Keratinocyte (primary cell): Measurements from ENCODE around the gene SWT1. TPM values are rescaled to one million over a fixed set of nuclear protein-coding genes. Genes with fewer than 3 reads are reported as not detected.
A peak's percentile ranks its signal among the peaks of the same experiment; 100 is the strongest.

Experiments used
- DNase-seq: peaks from one replicate; pipeline ENCODE4 v3.0.0-alpha.2; 2011; ENCODE audit warnings: low read depth, missing footprints, low spot score
- FAIRE-seq: peaks from 2 replicates; lab custom pipeline; 2011; peaks lifted over from hg19 to GRCh38; lab: Jason Lieb, UNC
- H2AFZ ChIP-seq: 2 replicates; pipeline ENCODE4 v1.6.0; 2012; ENCODE audit warnings: low read length, control low read depth, inconsistent platforms; ENCODE audit not compliant: control insufficient read depth
- H3K27ac ChIP-seq: 2 replicates; pipeline ENCODE4 v1.5.1; 2011; ENCODE audit warnings: low read length; ENCODE audit not compliant: control insufficient read depth, insufficient read depth
- H3K27me3 ChIP-seq: 3 replicates; pipeline ENCODE4 v1.6.0; 2011; ENCODE audit warnings: low read length; ENCODE audit not compliant: control insufficient read depth, insufficient read depth; ENCODE audit errors: extremely low read depth
- H3K36me3 ChIP-seq, 2 experiments: 2 replicates in 1 of 2; 3 replicates in 1 of 2; pipeline ENCODE4 v1.5.1; 2011; ENCODE audit warnings: low read length in 2 of 2, mild to moderate bottlenecking in 1 of 2; ENCODE audit not compliant: control insufficient read depth in 2 of 2, insufficient read depth in 2 of 2; ENCODE audit errors: extremely low read depth in 1 of 2
- H3K4me1 ChIP-seq: 3 replicates; pipeline ENCODE4 v1.5.1; 2011; ENCODE audit warnings: low read length; ENCODE audit not compliant: control insufficient read depth, insufficient read depth; ENCODE audit errors: extremely low read depth
- H3K4me2 ChIP-seq: 3 replicates; pipeline ENCODE4 v1.6.0; 2011; ENCODE audit warnings: low read depth, low read length; ENCODE audit not compliant: control insufficient read depth, insufficient read depth; ENCODE audit errors: extremely low read depth
- H3K4me3 ChIP-seq, 3 experiments: fragments of 200-600 bp in 1 of 3; sonication (generic) in 1 of 3; 2 replicates in 2 of 3; 3 replicates in 1 of 3; pipeline ENCODE4 v1.5.1; 2011 to 2016; ENCODE audit warnings: low read length in 3 of 3, mild to moderate bottlenecking in 3 of 3, control low read depth in 2 of 3, inconsistent platforms in 1 of 3, low read depth in 1 of 3, mixed read lengths in 1 of 3, mixed run types in 1 of 3, moderate library complexity in 1 of 3; ENCODE audit not compliant: control insufficient read depth in 2 of 3, insufficient read depth in 2 of 3; ENCODE audit errors: extremely low read depth in 1 of 3
- H3K79me2 ChIP-seq: 2 replicates; pipeline ENCODE4 v1.6.0; 2012; ENCODE audit warnings: low read length; ENCODE audit not compliant: control insufficient read depth, insufficient read depth
- H3K9ac ChIP-seq: 3 replicates; pipeline ENCODE4 v1.6.0; 2011; ENCODE audit warnings: low read length; ENCODE audit not compliant: control insufficient read depth, insufficient read depth; ENCODE audit errors: extremely low read depth
- H3K9me1 ChIP-seq: 3 replicates; pipeline ENCODE4 v1.6.0; 2011; ENCODE audit warnings: low read length; ENCODE audit not compliant: control insufficient read depth, insufficient read depth; ENCODE audit errors: extremely low read depth
- H3K9me3 ChIP-seq: 2 replicates; pipeline ENCODE4 v1.5.1; 2012; ENCODE audit warnings: low read depth, low read length; ENCODE audit not compliant: control insufficient read depth
- H4K20me1 ChIP-seq: 3 replicates; pipeline ENCODE4 v1.6.0; 2011; ENCODE audit warnings: low read length; ENCODE audit not compliant: control insufficient read depth, insufficient read depth; ENCODE audit errors: extremely low read depth
- EZH2 ChIP-seq: IDR thresholded peaks from one replicate; pipeline ENCODE4 v1.6.1; 2012; ENCODE audit warnings: inconsistent platforms, mild to moderate bottlenecking, low read length, moderate library complexity
- dilution Hi-C: fragments of 300-500 bp; cut with MboI; formaldehyde crosslinking; loops from one replicate; pipeline ENCODE4 v1.7.0; 2020; ENCODE audit warnings: low sequenced_read_pairs; ENCODE audit not compliant: extremely low pct_ligation_motif_present
- polyA plus RNA-seq, 5 experiments: library from polyadenylated mRNA; depleted of rRNA in 3 of 5; stranded (reverse) in 3 of 5; stranded (forward) in 1 of 5; unstranded in 1 of 5; fragments of >200 nt; gene quantifications; 1 replicate in 1 of 5; 2 replicates in 3 of 5; 3 replicates in 1 of 5; pipeline versions ENCODE4 v1.2.1 to v1.2.3, GENCODE V29; 2011 to 2012; ENCODE audit warnings: missing spikeins in 2 of 5, low read depth in 1 of 5, low replicate concordance in 1 of 5
- TF ChIP-seq, protein P1 (sequence below), 3 experiments: IDR thresholded peaks in 1 of 3; conservative IDR thresholded peaks in 1 of 3; optimal IDR thresholded peaks in 1 of 3; 2 replicates in 2 of 3; 3 replicates in 1 of 3; pipeline versions ENCODE3 to v1.5.1; 2011; ENCODE audit warnings: low read length in 3 of 3, mild to moderate bottlenecking in 3 of 3, moderate library complexity in 2 of 3, control low read depth in 1 of 3, inconsistent platforms in 1 of 3; ENCODE audit not compliant: insufficient read depth in 2 of 3; ENCODE audit errors: extremely low read depth in 1 of 3

Gene SWT1
- polyA plus RNA-seq, 1 donor (not counting 4 experiments of a cell fraction or from before 2014, with no cell fraction given), result 2.9 TPM

GRCh38 chr1:185312361-185313138 lies 155.6 kb downstream of the SWT1 start:
- DNase-seq (no peak), FAIRE-seq (no peak)
- H3K4me3 ChIP-seq, result peak overlapping the region; percentile 17 to 85 (median 39)
- H3K27me3 ChIP-seq, result no peaks in the 10 kb centered on the region
- H3K4me1 ChIP-seq, result peaks cover 26% of the 10 kb centered on the region
- peak overlapping the region; percentile 2 for H3K27ac ChIP-seq
- no peak overlapping the region for H2AFZ ChIP-seq
- no peak overlapping the region for H3K9ac ChIP-seq
- H3K9me3 ChIP-seq, result no peaks in the 10 kb centered on the region
- peak overlapping the region; percentile 91 for H3K4me2 ChIP-seq
- peaks cover 78% of the 10 kb centered on the region for H3K79me2 ChIP-seq
- TF ChIP-seq EZH2, result no peak
- TF ChIP-seq, protein P1, sequence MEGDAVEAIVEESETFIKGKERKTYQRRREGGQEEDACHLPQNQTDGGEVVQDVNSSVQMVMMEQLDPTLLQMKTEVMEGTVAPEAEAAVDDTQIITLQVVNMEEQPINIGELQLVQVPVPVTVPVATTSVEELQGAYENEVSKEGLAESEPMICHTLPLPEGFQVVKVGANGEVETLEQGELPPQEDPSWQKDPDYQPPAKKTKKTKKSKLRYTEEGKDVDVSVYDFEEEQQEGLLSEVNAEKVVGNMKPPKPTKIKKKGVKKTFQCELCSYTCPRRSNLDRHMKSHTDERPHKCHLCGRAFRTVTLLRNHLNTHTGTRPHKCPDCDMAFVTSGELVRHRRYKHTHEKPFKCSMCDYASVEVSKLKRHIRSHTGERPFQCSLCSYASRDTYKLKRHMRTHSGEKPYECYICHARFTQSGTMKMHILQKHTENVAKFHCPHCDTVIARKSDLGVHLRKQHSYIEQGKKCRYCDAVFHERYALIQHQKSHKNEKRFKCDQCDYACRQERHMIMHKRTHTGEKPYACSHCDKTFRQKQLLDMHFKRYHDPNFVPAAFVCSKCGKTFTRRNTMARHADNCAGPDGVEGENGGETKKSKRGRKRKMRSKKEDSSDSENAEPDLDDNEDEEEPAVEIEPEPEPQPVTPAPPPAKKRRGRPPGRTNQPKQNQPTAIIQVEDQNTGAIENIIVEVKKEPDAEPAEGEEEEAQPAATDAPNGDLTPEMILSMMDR (optimal IDR thresholded peaks at IDR 0.05 in 1 of 3, IDR thresholded peaks at IDR 0.05 in 1 of 3, conservative IDR thresholded peaks at IDR 0.05 in 1 of 3; ENCODE audit: extremely low read depth in 1 of 3, insufficient read depth in 2 of 3, low read length in 3 of 3), result no peak
- peaks cover 4 to 8% of the 10 kb centered on the region in 2 experiments for H3K36me3 ChIP-seq
- H3K9me1 ChIP-seq, result no peaks in the 10 kb centered on the region
- dilution Hi-C loops, result no loop called here
- peaks cover 25% of the 10 kb centered on the region for H4K20me1 ChIP-seq

DNA sequence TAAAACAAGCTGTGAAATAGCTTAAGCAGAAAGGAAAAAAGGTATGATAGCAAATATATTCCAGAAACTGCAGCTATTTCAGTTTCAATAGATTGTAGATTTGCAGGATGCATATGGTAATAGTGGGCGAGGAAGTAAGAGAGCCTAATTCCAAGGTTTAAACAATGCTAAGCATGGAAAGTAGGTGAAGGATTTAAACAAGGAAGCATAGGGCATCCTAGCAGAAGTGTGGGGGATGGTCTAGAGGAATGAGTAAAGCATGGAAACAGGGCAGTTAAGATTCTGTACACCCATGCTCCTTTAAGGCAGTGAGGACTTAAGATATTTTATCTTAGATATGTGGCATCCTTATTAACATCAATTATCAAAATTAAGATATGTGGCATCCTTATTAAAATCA lies 157.4 kb downstream of the SWT1 start:
- H3K79me2 ChIP-seq, result peaks cover 75% of the 10 kb centered on the region
- peaks cover 4 to 6% of the 10 kb centered on the region in 2 experiments for H3K36me3 ChIP-seq
- H3K9ac ChIP-seq, result peak overlapping the region; percentile 97
- FAIRE-seq (peak; percentile 56), DNase-seq (no peak)
- peak overlapping the region; percentile 32 for H3K27ac ChIP-seq
- peaks cover 39% of the 10 kb centered on the region for H3K4me1 ChIP-seq
- no peaks in the 10 kb centered on the region for H3K9me1 ChIP-seq
- no peaks in the 10 kb centered on the region for H3K27me3 ChIP-seq
- H3K4me2 ChIP-seq, result peak overlapping the region; percentile 91
- H3K9me3 ChIP-seq, result no peaks in the 10 kb centered on the region
- peak overlapping the region; percentile 85 to 96 (median 93) for H3K4me3 ChIP-seq
- no peak overlapping the region for H2AFZ ChIP-seq
- TF ChIP-seq, protein P1 (optimal IDR thresholded peaks at IDR 0.05 in 1 of 3, IDR thresholded peaks at IDR 0.05 in 1 of 3, conservative IDR thresholded peaks at IDR 0.05 in 1 of 3; ENCODE audit: extremely low read depth in 1 of 3, insufficient read depth in 2 of 3, low read length in 3 of 3), result no peak
- TF ChIP-seq EZH2, result no peak
- peaks cover 25% of the 10 kb centered on the region for H4K20me1 ChIP-seq
- dilution Hi-C loops, result no loop called here
